KOPT-K1 (cell line): ENCODE data around the gene PAGR1.
"Not testable (repeated sequence)": the region's sequence is repeated elsewhere in the genome, so short reads cannot be mapped to it uniquely, and the experiment has no call there.

Experiments
- H3K27ac ChIP-seq: fragments of 200-600 bp; sonication (generic); 2 replicates; pipeline ENCODE4 v1.5.1; 2016; ENCODE audit warnings: antibody characterized with exemption, mild to moderate bottlenecking, low read depth, low read length; ENCODE audit not compliant: poor library complexity, severe bottlenecking
- H3K36me3 ChIP-seq: fragments of 200-600 bp; sonication (generic); 2 replicates; pipeline ENCODE4 v1.5.1; 2017; ENCODE audit warnings: antibody characterized with exemption, mild to moderate bottlenecking, low read length, moderate library complexity; ENCODE audit not compliant: insufficient read depth
- H3K9me3 ChIP-seq: fragments of 200-600 bp; sonication (generic); 2 replicates; pipeline ENCODE4 v1.5.1; 2017; ENCODE audit warnings: antibody characterized with exemption, low read length, mild to moderate bottlenecking; ENCODE audit not compliant: insufficient read depth, poor library complexity, severe bottlenecking

PAGR1 gene

GRCh38 chr16:29858149-29858849, 42.3 kb downstream of the PAGR1 start:
- no peaks in the 10 kb centered on the region for H3K9me3 ChIP-seq
- no peak overlapping the region for H3K27ac ChIP-seq
- H3K36me3 ChIP-seq: peaks cover 34% of the 10 kb centered on the region

GRCh38 chr16:29858974-29859373, 43.0 kb downstream of the PAGR1 start:
- Histone ChIP-seq H3K9me3 (no peaks in the 10 kb centered on the region), H3K27ac (no peak overlapping the region), H3K36me3 (peaks cover 34% of the 10 kb centered on the region)

GRCh38 chr16:29860218-29860617, 44.3 kb downstream of the PAGR1 start:
- Histone ChIP-seq H3K36me3 (peaks cover 34% of the 10 kb centered on the region), H3K27ac (no peak overlapping the region), H3K9me3 (no peaks in the 10 kb centered on the region)

GRCh38 chr16:29862383-29862883, 46.5 kb downstream of the PAGR1 start:
- Histone ChIP-seq H3K27ac (peak overlapping the region; percentile 94), H3K36me3 (peaks cover 34% of the 10 kb centered on the region)

GRCh38 chr16:29862884-29863668, 47.1 kb downstream of the PAGR1 start, which contains the start of gene CDIPT:
Gene CDIPT (minus strand): TSS chr16:29863226. CDS start chr16:29862857, 369 bp downstream.
- peaks cover 33% of the 10 kb centered on the region for H3K36me3 ChIP-seq
- H3K9me3 ChIP-seq: no peaks in the 10 kb centered on the region
- peak within 1 kb of the TSS; percentile 94 for H3K27ac ChIP-seq

More at GRCh38 chr16:29862383-29862883, 46.5 kb downstream of the PAGR1 start:
- H3K9me3 ChIP-seq: no peaks in the 10 kb centered on the region

GRCh38 chr16:29863669-29863984, 47.7 kb downstream of the PAGR1 start:
- H3K36me3 ChIP-seq: peaks cover 27% of the 10 kb centered on the region
- no peaks in the 10 kb centered on the region for H3K9me3 ChIP-seq
- H3K27ac ChIP-seq: peak overlapping the region; percentile 94

GRCh38 chr16:29864205-29864604, 48.3 kb downstream of the PAGR1 start:
- no peaks in the 10 kb centered on the region for H3K9me3 ChIP-seq
- H3K27ac ChIP-seq: no peak overlapping the region
- H3K36me3 ChIP-seq: peaks cover 21% of the 10 kb centered on the region

- Histone ChIP-seq H3K9me3 (no peaks in the 10 kb centered on the region), H3K27ac (no peak overlapping the region), H3K36me3 (no peaks in the 10 kb centered on the region)
Measured at GRCh38 chr16:29868396-29869009, 52.6 kb downstream of the PAGR1 start.

- H3K36me3 ChIP-seq, H3K27ac ChIP-seq, H3K9me3 ChIP-seq: not testable (repeated sequence)
Measured at GRCh38 chr16:29869067-29869466, 53.1 kb downstream of the PAGR1 start.
